ENCODE results near the gene TLE1. TPM values are rescaled to one million over a fixed set of nuclear protein-coding genes. Genes with fewer than 3 reads are reported as not detected.
A peak's percentile ranks its signal among the peaks of the same experiment; 100 is the strongest.

The TLE1 gene
- total RNA-seq, 1 donor from 2014 or later = 124 TPM

- TF ChIP-seq, protein P1, sequence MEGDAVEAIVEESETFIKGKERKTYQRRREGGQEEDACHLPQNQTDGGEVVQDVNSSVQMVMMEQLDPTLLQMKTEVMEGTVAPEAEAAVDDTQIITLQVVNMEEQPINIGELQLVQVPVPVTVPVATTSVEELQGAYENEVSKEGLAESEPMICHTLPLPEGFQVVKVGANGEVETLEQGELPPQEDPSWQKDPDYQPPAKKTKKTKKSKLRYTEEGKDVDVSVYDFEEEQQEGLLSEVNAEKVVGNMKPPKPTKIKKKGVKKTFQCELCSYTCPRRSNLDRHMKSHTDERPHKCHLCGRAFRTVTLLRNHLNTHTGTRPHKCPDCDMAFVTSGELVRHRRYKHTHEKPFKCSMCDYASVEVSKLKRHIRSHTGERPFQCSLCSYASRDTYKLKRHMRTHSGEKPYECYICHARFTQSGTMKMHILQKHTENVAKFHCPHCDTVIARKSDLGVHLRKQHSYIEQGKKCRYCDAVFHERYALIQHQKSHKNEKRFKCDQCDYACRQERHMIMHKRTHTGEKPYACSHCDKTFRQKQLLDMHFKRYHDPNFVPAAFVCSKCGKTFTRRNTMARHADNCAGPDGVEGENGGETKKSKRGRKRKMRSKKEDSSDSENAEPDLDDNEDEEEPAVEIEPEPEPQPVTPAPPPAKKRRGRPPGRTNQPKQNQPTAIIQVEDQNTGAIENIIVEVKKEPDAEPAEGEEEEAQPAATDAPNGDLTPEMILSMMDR (conservative IDR thresholded peaks at IDR 0.05; ENCODE audit: low read depth, low read length) = no peak
- no peak for DNase-seq (ENCODE audit: low read depth)
- H3K4me3 ChIP-seq (ENCODE audit: low read depth, low read length) = no peak overlapping the region
Observed at GRCh38 chr9:81629440-81629839, 59.9 kb downstream of the TLE1 start.

GRCh38 chr9:81628897-81629296 is 60.5 kb downstream of the TLE1 start:
- no peak for DNase-seq (ENCODE audit: low read depth)
- TF ChIP-seq, protein P1 (conservative IDR thresholded peaks at IDR 0.05; ENCODE audit: low read depth, low read length) = no peak
- no peak overlapping the region for H3K4me3 ChIP-seq (ENCODE audit: low read depth, low read length)

GRCh38 chr9:81627481-81627880 is 61.9 kb downstream of the TLE1 start:
- no peak overlapping the region for H3K4me3 ChIP-seq (ENCODE audit: low read depth, low read length)
- DNase-seq (ENCODE audit: low read depth) = no peak

GRCh38 chr9:81626511-81626910 is 62.8 kb downstream of the TLE1 start:
- TF ChIP-seq, protein P1 (conservative IDR thresholded peaks at IDR 0.05; ENCODE audit: low read depth, low read length) = no peak
- H3K4me3 ChIP-seq (ENCODE audit: low read depth, low read length) = no peak overlapping the region
- DNase-seq (ENCODE audit: low read depth) = peak; percentile 59

More at GRCh38 chr9:81627481-81627880, 61.9 kb downstream of the TLE1 start:
- TF ChIP-seq, protein P1 (conservative IDR thresholded peaks at IDR 0.05; ENCODE audit: low read depth, low read length) = no peak

GRCh38 chr9:81625969-81626368 is 63.4 kb downstream of the TLE1 start:
- DNase-seq (ENCODE audit: low read depth) = no peak
- no peak overlapping the region for H3K4me3 ChIP-seq (ENCODE audit: low read depth, low read length)
- TF ChIP-seq, protein P1 (conservative IDR thresholded peaks at IDR 0.05; ENCODE audit: low read depth, low read length) = no peak

GRCh38 chr9:81623778-81624177 is 65.6 kb downstream of the TLE1 start:
- no peak overlapping the region for H3K4me3 ChIP-seq (ENCODE audit: low read depth, low read length)
- no peak for DNase-seq (ENCODE audit: low read depth)
- TF ChIP-seq, protein P1 (conservative IDR thresholded peaks at IDR 0.05; ENCODE audit: low read depth, low read length) = no peak

GRCh38 chr9:81622471-81623255 is 66.7 kb downstream of the TLE1 start:
- H3K4me3 ChIP-seq (ENCODE audit: low read depth, low read length) = no peak overlapping the region
- TF ChIP-seq, protein P1 (conservative IDR thresholded peaks at IDR 0.05; ENCODE audit: low read depth, low read length) = no peak
- DNase-seq (ENCODE audit: low read depth) = no peak
